HepG2 (cell line): Measurements from ENCODE around the gene ELOVL7. TPM values are rescaled to one million over a fixed set of nuclear protein-coding genes. Genes with fewer than 3 reads are reported as not detected.
A peak's percentile ranks its signal among the peaks of the same experiment; 100 is the strongest.

Source experiments
- FOXO1 ChIP-seq: sonication (generic); formaldehyde crosslinking; IDR thresholded peaks from 2 replicates; pipeline ENCODE4 v1.4.0; 2020; ENCODE audit warnings: missing genetic modification reagents
- GATAD2A ChIP-seq: IDR thresholded peaks from 2 replicates; pipeline ENCODE4 v1.6.1; 2016
- GMEB1 ChIP-seq: sonication (generic); formaldehyde crosslinking; IDR thresholded peaks from 2 replicates; pipeline ENCODE4 v1.5.1; 2020; ENCODE audit warnings: missing genetic modification reagents, mild to moderate bottlenecking, borderline replicate concordance
- KAT7 ChIP-seq: IDR thresholded peaks from 2 replicates; pipeline ENCODE4 v1.6.1; 2018; ENCODE audit warnings: borderline replicate concordance, missing compliant biosample characterization
- KIAA2018 ChIP-seq: sonication (generic); formaldehyde crosslinking; IDR thresholded peaks from 2 replicates; pipeline ENCODE4 v1.5.0; 2020; ENCODE audit warnings: mild to moderate bottlenecking, missing genetic modification reagents, borderline replicate concordance
- KLF12 ChIP-seq: sonication (generic); formaldehyde crosslinking; IDR thresholded peaks from 2 replicates; pipeline ENCODE4 v1.4.0; 2020; ENCODE audit warnings: missing genetic modification reagents, borderline replicate concordance
- MAFG ChIP-seq: sonication (generic); formaldehyde crosslinking; IDR thresholded peaks from 2 replicates; pipeline ENCODE4 v1.5.1; 2020; ENCODE audit warnings: mild to moderate bottlenecking, missing genetic modification reagents
- MBNL3 ChIP-seq: fragments of 250-450 bp; sonication (Bioruptor Pico); conservative IDR thresholded peaks from 2 replicates; pipeline ENCODE4 v1.8.0; 2022; ENCODE audit warnings: mild to moderate bottlenecking, inconsistent platforms
- MLLT10 ChIP-seq: sonication (generic); formaldehyde crosslinking; IDR thresholded peaks from 2 replicates; pipeline ENCODE4 v1.4.0; 2020; ENCODE audit warnings: missing genetic modification reagents
- NAIF1 ChIP-seq: sonication (generic); formaldehyde crosslinking; IDR thresholded peaks from 2 replicates; pipeline ENCODE4 v1.5.0; 2020; ENCODE audit warnings: mild to moderate bottlenecking, missing genetic modification reagents, borderline replicate concordance
- PAF1 ChIP-seq: IDR thresholded peaks from 2 replicates; pipeline ENCODE4 v1.6.1; 2016; ENCODE audit warnings: missing genetic modification reagents, missing compliant biosample characterization
- PLRG1 ChIP-seq: fragments of 450-650 bp; conservative IDR thresholded peaks from 2 replicates; pipeline ENCODE4 v1.6.1; 2016
- RARA ChIP-seq: IDR thresholded peaks from 2 replicates; pipeline ENCODE4 v1.6.1; 2016; ENCODE audit warnings: missing genetic modification reagents, missing compliant biosample characterization
- SPEN ChIP-seq: sonication (generic); formaldehyde crosslinking; IDR thresholded peaks from 2 replicates; pipeline ENCODE4 v1.5.1; 2020; ENCODE audit warnings: low read depth, mild to moderate bottlenecking, missing genetic modification reagents
- THRA ChIP-seq: sonication (generic); formaldehyde crosslinking; IDR thresholded peaks from 2 replicates; pipeline ENCODE4 v1.4.0; 2020; ENCODE audit warnings: missing genetic modification reagents, borderline replicate concordance
- ZKSCAN1 ChIP-seq: fragments of 150-350 bp; IDR thresholded peaks from 2 replicates; pipeline ENCODE4 v1.6.1; 2014; ENCODE audit warnings: low read length
- ZNF782 ChIP-seq: sonication (generic); formaldehyde crosslinking; IDR thresholded peaks from 2 replicates; pipeline ENCODE4 v1.4.0; 2020; ENCODE audit warnings: missing genetic modification reagents, mild to moderate bottlenecking, borderline replicate concordance
- polyA plus RNA-seq, 8 experiments: library from polyadenylated mRNA; depleted of rRNA in 3 of 8; stranded (reverse) in 7 of 8; unstranded in 1 of 8; fragments of >200 nt; fragmentation: Illumina TruSeq in 4 of 8; extraction: Trizol in 4 of 8; gene quantifications; 2 replicates each; pipeline versions ENCODE4 v1.2.1 to v1.2.3, GENCODE V29; 2011 to 2016; ENCODE audit warnings: low read depth in 4 of 8, missing spikeins in 1 of 8, mixed read lengths in 1 of 8; ENCODE audit not compliant: insufficient read depth in 1 of 8
- total RNA-seq, 5 experiments: library from RNA; depleted of rRNA; stranded (reverse); fragments of >200 nt; fragmentation: Illumina TruSeq; extraction: Trizol; gene quantifications; 2 replicates each; pipeline ENCODE4 v1.2.3, GENCODE V29; 2016; ENCODE audit warnings: low read depth in 1 of 5

Gene ELOVL7
- total and polyA plus RNA-seq, 2 of the 13 experiments (the other 11 are each of a cell fraction or from before 2014, with no cell fraction given), result 4.5 to 7.3 TPM

GRCh38 chr5:60843936-60844905 is at the start of gene ELOVL7 (continued):
- TF ChIP-seq KIAA2018 (no peak), RARA (CRISPR knock-in tag) (no peak), PLRG1 (no peak), KAT7 (CRISPR knock-in tag) (no peak), GATAD2A (CRISPR knock-in tag) (no peak), MAFG (CRISPR knock-in tag) (no peak), SPEN (CRISPR knock-in tag) (peak; percentile 77), FOXO1 (CRISPR knock-in tag) (peak; percentile 24; the same call in 1 of the 2 replicates), MLLT10 (CRISPR knock-in tag) (no peak), THRA (CRISPR knock-in tag) (0 out of 2 replicates have a peak, but pooled peaks have one; percentile 13), PAF1 (CRISPR knock-in tag) (no peak), KLF12 (no peak), NAIF1 (CRISPR knock-in tag) (no peak), ZKSCAN1 (no peak), GMEB1 (0 out of 2 replicates have a peak, but pooled peaks have one; percentile 29), ZNF782 (CRISPR knock-in tag) (peak; percentile 72; the same call in 1 of the 2 replicates), MBNL3 (CRISPR knock-in tag) (no peak)
